ENCODE results near the gene TRIM46.
A peak's percentile ranks its signal among the peaks of the same experiment; 100 is the strongest.
"Not testable (repeated sequence)": the region's sequence is repeated elsewhere in the genome, so short reads cannot be mapped to it uniquely, and the experiment has no call there.

Gene TRIM46

GRCh38 chr1:155186067-155186793 lies 12.6 kb downstream of the TRIM46 start:
- DNase-seq (ENCODE audit: low read depth), result no peak

- DNase-seq (ENCODE audit: low read depth), result no peak
Measured at GRCh38 chr1:155186794-155187455, 13.3 kb downstream of the TRIM46 start.

- no peak for DNase-seq (ENCODE audit: low read depth)
Measured at GRCh38 chr1:155187456-155187891, 13.8 kb downstream of the TRIM46 start.

- DNase-seq (ENCODE audit: low read depth), result no peak
Measured at GRCh38 chr1:155188268-155188667, 14.6 kb downstream of the TRIM46 start.

GRCh38 chr1:155189926-155190325 lies 16.3 kb downstream of the TRIM46 start:
- DNase-seq (ENCODE audit: low read depth), result not testable (repeated sequence)

- no peak for DNase-seq (ENCODE audit: low read depth)
Measured at GRCh38 chr1:155191904-155192303, 18.3 kb downstream of the TRIM46 start.

GRCh38 chr1:155192346-155193274 lies 19.0 kb downstream of the TRIM46 start:
- no peak for DNase-seq (ENCODE audit: low read depth)

GRCh38 chr1:155193275-155193990 lies 19.8 kb downstream of the TRIM46 start:
- DNase-seq (ENCODE audit: low read depth), result peak; percentile 88

GRCh38 chr1:155193991-155194240 lies 20.3 kb downstream of the TRIM46 start:
- DNase-seq (ENCODE audit: low read depth), result not testable (repeated sequence)

GRCh38 chr1:155195201-155196102 lies 21.8 kb downstream of the TRIM46 start:
- no peak for DNase-seq (ENCODE audit: low read depth)

- DNase-seq (ENCODE audit: low read depth), result no peak
Measured at GRCh38 chr1:155196103-155196892, 22.6 kb downstream of the TRIM46 start.

GRCh38 chr1:155196893-155197638 lies 23.4 kb downstream of the TRIM46 start:
- no peak for DNase-seq (ENCODE audit: low read depth)

- DNase-seq (ENCODE audit: low read depth), result no peak
Measured at GRCh38 chr1:155197901-155198546, 24.4 kb downstream of the TRIM46 start.

GRCh38 chr1:155198547-155198906 lies 24.9 kb downstream of the TRIM46 start:
- DNase-seq (ENCODE audit: low read depth), result no peak

- no peak for DNase-seq (ENCODE audit: low read depth)
Measured at GRCh38 chr1:155199792-155200191, 26.1 kb downstream of the TRIM46 start.

GRCh38 chr1:155200920-155201319 lies 27.3 kb downstream of the TRIM46 start:
- no peak for DNase-seq (ENCODE audit: low read depth)

- DNase-seq (ENCODE audit: low read depth), result no peak
Measured at GRCh38 chr1:155202198-155202597, 28.5 kb downstream of the TRIM46 start.

- DNase-seq (ENCODE audit: low read depth), result no peak
Measured at GRCh38 chr1:155202731-155203515, 29.3 kb downstream of the TRIM46 start.

Data from HS-27A (cell line).